ENCODE results near the gene RPTOR.

Gene RPTOR

DNA sequence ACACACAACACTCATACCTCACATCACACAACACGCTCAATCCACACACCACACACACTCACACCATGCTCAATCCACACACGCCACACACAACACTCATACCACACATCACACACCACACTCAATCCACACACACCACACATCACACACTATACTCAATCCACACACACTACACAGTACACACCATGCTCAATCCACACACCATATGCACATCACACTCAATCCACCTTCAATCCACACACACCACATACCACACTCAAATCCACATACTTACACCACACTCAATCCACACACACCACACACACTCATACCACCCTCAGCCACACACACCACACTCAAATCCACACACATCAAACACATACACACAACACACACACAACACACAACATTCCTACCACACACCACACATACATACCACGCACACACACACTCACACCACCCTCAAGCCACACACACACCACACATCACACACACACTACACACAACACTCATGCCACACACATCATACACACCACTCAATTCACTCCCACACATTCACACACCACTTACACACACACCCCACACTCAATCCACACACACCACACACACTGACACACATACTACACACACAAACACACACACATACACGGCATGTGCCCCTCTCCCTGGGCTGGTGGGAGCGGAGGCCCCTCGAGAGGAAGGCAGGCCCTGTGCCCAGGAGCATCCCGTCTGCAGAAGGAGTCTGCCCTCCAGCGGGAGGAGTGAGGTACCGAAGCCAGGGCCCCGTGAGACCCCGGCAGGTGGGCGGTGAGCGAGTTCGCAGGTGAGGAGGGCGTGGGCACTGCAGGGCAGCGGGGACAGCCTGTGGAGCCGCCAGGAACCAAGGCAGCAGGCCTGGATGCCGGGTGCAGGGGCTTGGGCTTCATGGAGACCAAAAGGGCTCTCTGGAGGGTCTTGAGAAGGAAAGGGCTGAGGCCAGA lies 33.1 kb upstream of the RPTOR start:
- FAIRE-seq = peak; percentile 85
- no peak for TF ChIP-seq TAF1 (IDR thresholded peaks at IDR 0.05; ENCODE audit: low read depth, low read length)
- no peak for TF ChIP-seq POLR2A (IDR thresholded peaks at IDR 0.05; ENCODE audit: low read depth, low read length)
- TF ChIP-seq SPI1 (IDR thresholded peaks at IDR 0.05; ENCODE audit: low read depth, low read length) = no peak
- TF ChIP-seq POU2F2 (IDR thresholded peaks at IDR 0.05; ENCODE audit: low read depth, low read length) = no peak
- no peak for TF ChIP-seq PAX5 (IDR thresholded peaks at IDR 0.05; ENCODE audit: insufficient read depth, low read length, severe bottlenecking)
- no peak for TF ChIP-seq POLR2AphosphoS5 (IDR thresholded peaks at IDR 0.05; ENCODE audit: low read depth, low read length)
- DNase-seq (ENCODE audit: insufficient read length, low spot score) = no peak

DNA sequence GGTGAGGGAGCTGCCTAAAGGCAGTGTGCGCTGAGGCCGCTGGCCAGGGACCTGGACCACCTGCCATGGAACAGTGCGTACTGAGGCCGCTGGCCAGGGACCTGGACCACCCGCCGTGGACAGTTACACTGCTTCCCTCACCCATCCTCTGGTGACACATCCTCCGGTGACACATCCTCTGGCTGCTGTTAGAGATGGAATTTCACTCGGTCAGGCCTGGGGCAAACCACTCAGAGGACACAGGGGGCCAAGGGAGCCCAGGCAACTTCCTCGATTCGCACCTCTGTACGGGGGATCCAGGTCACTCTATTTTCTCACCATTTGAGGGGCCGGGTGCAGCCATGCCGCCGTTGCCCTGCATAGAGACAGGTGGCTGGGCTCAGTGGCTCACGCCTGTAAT lies 32.4 kb upstream of the RPTOR start:
- DNase-seq (ENCODE audit: insufficient read length, low spot score) (no peak), FAIRE-seq (no peak)
- TF ChIP-seq PAX5 (IDR thresholded peaks at IDR 0.05; ENCODE audit: insufficient read depth, low read length, severe bottlenecking) = no peak
- no peak for TF ChIP-seq TAF1 (IDR thresholded peaks at IDR 0.05; ENCODE audit: low read depth, low read length)
- no peak for TF ChIP-seq POLR2A (IDR thresholded peaks at IDR 0.05; ENCODE audit: low read depth, low read length)
- TF ChIP-seq SPI1 (IDR thresholded peaks at IDR 0.05; ENCODE audit: low read depth, low read length) = no peak
- TF ChIP-seq POU2F2 (IDR thresholded peaks at IDR 0.05; ENCODE audit: low read depth, low read length) = no peak
- no peak for TF ChIP-seq POLR2AphosphoS5 (IDR thresholded peaks at IDR 0.05; ENCODE audit: low read depth, low read length)

DNA sequence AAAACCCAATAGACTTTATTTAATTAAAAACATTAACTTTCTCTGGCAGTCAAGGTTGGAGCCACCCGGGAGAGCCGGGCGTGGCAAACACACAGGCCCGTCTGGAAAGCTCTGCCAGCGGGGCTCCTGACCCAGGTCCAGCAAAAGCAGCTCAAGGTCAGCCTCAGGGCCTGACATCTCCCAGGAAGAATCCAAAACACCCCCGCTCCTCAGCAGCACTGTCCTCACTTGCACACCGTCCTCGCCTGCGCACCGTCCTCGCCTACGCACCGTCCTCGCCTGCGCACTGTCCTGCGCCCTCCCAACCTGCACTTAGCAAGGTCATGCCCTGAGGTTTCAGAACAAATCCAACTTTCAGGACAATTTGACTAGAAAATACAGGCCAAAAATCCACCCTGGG lies 31.4 kb upstream of the RPTOR start:
- no peak for FAIRE-seq

DNA sequence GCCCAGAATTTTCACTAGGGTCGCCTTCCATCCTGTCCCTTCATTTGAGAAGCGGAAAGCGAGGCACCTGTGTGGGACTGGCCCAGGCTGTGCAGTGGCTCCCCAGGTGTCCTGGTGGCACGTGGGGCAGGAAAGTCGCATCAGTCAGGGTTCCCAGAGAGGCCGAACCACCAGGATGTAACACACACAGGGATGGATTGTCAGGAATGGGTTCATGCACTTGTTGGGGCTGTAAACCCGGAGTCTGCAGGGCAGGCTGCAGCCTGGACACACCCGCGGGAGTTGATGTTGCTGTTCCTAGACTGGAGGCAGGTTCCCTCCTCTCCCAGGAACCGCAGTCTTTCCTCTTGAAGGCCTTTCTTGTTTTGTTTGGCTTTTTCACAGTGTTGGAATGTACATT lies 30.7 kb upstream of the RPTOR start:
- no peak for FAIRE-seq
- no peak for TF ChIP-seq TAF1 (IDR thresholded peaks at IDR 0.05; ENCODE audit: low read depth, low read length)
- TF ChIP-seq POLR2A (IDR thresholded peaks at IDR 0.05; ENCODE audit: low read depth, low read length) = no peak
- no peak for TF ChIP-seq SPI1 (IDR thresholded peaks at IDR 0.05; ENCODE audit: low read depth, low read length)
- TF ChIP-seq POU2F2 (IDR thresholded peaks at IDR 0.05; ENCODE audit: low read depth, low read length) = no peak
- no peak for TF ChIP-seq POLR2AphosphoS5 (IDR thresholded peaks at IDR 0.05; ENCODE audit: low read depth, low read length)
- TF ChIP-seq PAX5 (IDR thresholded peaks at IDR 0.05; ENCODE audit: insufficient read depth, low read length, severe bottlenecking) = no peak
- DNase-seq (ENCODE audit: insufficient read length, low spot score) = no peak

More for the DNA sequence above, 31.4 kb upstream of the RPTOR start:
- DNase-seq (ENCODE audit: insufficient read length, low spot score) = no peak
- TF ChIP-seq POU2F2 (IDR thresholded peaks at IDR 0.05; ENCODE audit: low read depth, low read length) = no peak
- no peak for TF ChIP-seq SPI1 (IDR thresholded peaks at IDR 0.05; ENCODE audit: low read depth, low read length)
- TF ChIP-seq TAF1 (IDR thresholded peaks at IDR 0.05; ENCODE audit: low read depth, low read length) = no peak
- TF ChIP-seq PAX5 (IDR thresholded peaks at IDR 0.05; ENCODE audit: insufficient read depth, low read length, severe bottlenecking) = no peak
- no peak for TF ChIP-seq POLR2AphosphoS5 (IDR thresholded peaks at IDR 0.05; ENCODE audit: low read depth, low read length)
- no peak for TF ChIP-seq POLR2A (IDR thresholded peaks at IDR 0.05; ENCODE audit: low read depth, low read length)

DNA sequence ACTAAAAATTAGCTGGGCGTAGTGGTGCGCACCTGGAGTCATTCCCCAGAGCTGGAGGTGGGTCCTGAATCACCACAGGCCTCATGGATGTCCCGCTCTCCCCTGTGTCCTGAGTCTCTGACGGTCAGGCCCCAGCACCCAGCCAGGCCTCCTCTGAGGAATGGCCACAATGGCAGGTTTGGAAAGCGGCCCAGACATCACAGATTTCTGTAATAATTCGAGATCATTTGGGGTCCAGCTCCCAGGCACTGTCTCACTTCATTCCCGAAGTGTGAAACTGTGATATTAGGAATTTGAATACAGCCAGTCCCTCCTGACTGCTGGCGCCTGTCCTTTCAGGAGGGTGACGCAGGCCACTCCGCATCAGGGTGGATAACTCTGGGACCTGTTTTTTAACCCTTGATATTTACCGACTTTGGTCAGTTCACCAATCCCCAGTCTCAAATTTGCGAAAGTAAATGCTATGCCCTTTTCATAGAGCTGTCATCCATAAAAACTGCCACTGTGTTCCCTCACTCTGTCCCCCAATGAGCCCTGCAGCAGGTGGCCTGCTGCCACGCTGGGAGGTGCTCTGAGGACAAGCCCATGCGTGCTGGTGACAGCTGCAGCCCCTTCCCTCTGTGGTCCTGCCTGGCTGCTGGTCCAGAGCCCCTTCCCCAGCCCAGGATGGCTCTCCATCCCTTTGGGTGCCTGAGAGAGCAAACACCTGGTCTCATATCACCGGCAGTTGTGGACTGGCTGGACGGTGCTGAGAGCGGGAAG lies 28.3 kb upstream of the RPTOR start:
- DNase-seq (ENCODE audit: insufficient read length, low spot score) (no peak), FAIRE-seq (no peak)
- TF ChIP-seq PAX5 (IDR thresholded peaks at IDR 0.05; ENCODE audit: insufficient read depth, low read length, severe bottlenecking) = no peak
- TF ChIP-seq POU2F2 (IDR thresholded peaks at IDR 0.05; ENCODE audit: low read depth, low read length) = no peak
- TF ChIP-seq POLR2AphosphoS5 (IDR thresholded peaks at IDR 0.05; ENCODE audit: low read depth, low read length) = no peak
- TF ChIP-seq TAF1 (IDR thresholded peaks at IDR 0.05; ENCODE audit: low read depth, low read length) = no peak
- TF ChIP-seq SPI1 (IDR thresholded peaks at IDR 0.05; ENCODE audit: low read depth, low read length) = no peak
- no peak for TF ChIP-seq POLR2A (IDR thresholded peaks at IDR 0.05; ENCODE audit: low read depth, low read length)

DNA sequence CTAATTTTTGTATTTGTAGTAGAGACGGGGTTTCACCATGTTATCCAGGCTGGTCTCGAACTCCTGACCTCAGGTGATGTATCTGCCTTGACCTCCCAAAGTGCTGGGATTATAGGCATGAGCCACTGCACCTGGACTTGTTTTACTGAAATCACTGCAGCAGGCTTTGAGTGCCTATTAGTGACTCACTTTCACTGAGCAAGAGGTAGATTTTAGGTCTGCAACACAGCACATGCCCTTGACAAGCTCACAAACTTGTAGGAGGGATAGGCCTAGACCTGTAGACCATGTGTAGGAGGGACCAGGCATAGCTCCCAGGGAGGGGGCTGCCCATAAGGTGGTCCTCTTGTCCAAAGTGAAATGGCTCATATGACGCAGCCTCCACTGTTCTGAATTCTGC lies 27.0 kb upstream of the RPTOR start:
- FAIRE-seq (no peak), DNase-seq (ENCODE audit: insufficient read length, low spot score) (no peak)

DNA sequence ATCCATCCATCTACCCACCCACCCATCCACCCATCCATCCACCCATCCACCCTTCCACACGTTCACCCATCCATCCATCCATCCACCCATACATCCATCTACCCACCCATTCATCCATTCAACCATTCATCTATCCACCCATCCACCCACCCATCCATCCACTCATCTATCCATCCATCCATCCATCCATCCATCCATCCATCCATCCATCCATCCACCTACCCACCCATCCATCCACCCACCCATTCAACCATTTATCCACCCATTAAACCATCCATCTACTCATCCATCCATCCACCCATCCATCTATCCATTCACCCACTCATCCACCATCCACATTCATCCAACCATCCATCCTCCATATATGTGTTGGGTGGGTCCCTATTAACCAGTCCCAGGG lies 26.2 kb upstream of the RPTOR start:
- TF ChIP-seq SPI1 (IDR thresholded peaks at IDR 0.05; ENCODE audit: low read depth, low read length) (no peak), POLR2A (IDR thresholded peaks at IDR 0.05; ENCODE audit: low read depth, low read length) (no peak), PAX5 (IDR thresholded peaks at IDR 0.05; ENCODE audit: insufficient read depth, low read length, severe bottlenecking) (no peak), POU2F2 (IDR thresholded peaks at IDR 0.05; ENCODE audit: low read depth, low read length) (no peak), TAF1 (IDR thresholded peaks at IDR 0.05; ENCODE audit: low read depth, low read length) (no peak), POLR2AphosphoS5 (IDR thresholded peaks at IDR 0.05; ENCODE audit: low read depth, low read length) (no peak)
- no peak for DNase-seq (ENCODE audit: insufficient read length, low spot score)
- FAIRE-seq = no peak

More for the DNA sequence above, 27.0 kb upstream of the RPTOR start:
- TF ChIP-seq POU2F2 (IDR thresholded peaks at IDR 0.05; ENCODE audit: low read depth, low read length) = no peak
- no peak for TF ChIP-seq SPI1 (IDR thresholded peaks at IDR 0.05; ENCODE audit: low read depth, low read length)
- no peak for TF ChIP-seq POLR2A (IDR thresholded peaks at IDR 0.05; ENCODE audit: low read depth, low read length)
- no peak for TF ChIP-seq PAX5 (IDR thresholded peaks at IDR 0.05; ENCODE audit: insufficient read depth, low read length, severe bottlenecking)
- no peak for TF ChIP-seq POLR2AphosphoS5 (IDR thresholded peaks at IDR 0.05; ENCODE audit: low read depth, low read length)
- no peak for TF ChIP-seq TAF1 (IDR thresholded peaks at IDR 0.05; ENCODE audit: low read depth, low read length)

DNA sequence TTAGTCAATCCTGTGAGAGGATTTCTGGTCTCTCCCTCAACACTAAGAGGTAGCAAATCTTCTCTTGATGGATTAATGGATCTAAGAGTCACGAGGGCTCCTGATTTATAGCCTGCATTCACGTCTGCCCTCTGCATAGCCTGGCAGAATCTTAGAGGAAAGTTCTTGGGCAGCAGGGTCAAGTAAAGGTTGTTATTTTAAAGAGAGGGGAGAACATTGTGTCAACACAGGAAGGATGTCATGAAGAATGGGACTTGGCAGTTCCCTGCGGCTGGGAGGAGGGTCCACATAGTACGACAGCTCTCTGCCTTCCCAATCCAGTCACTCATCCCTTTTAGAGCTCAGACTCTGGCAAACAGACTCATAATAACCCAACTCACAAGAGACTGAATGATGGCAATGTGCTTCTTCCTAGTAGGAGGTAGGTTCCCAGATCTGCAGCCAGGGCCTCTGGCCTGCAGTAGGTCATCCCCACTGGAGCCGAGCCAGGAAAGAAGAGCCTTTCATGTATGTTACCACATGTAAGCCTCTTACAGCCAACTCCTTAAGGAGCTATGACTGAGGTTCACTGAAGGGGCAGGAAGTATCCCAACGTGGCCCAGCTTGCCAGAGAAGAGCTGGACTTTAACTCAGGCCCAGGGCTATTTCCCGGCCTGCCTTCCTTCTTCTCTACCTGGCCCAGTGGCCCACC lies 25.4 kb upstream of the RPTOR start:
- no peak for TF ChIP-seq POLR2AphosphoS5 (IDR thresholded peaks at IDR 0.05; ENCODE audit: low read depth, low read length)
- TF ChIP-seq POLR2A (IDR thresholded peaks at IDR 0.05; ENCODE audit: low read depth, low read length) = no peak
- TF ChIP-seq TAF1 (IDR thresholded peaks at IDR 0.05; ENCODE audit: low read depth, low read length) = no peak
- no peak for TF ChIP-seq SPI1 (IDR thresholded peaks at IDR 0.05; ENCODE audit: low read depth, low read length)
- TF ChIP-seq PAX5 (IDR thresholded peaks at IDR 0.05; ENCODE audit: insufficient read depth, low read length, severe bottlenecking) = no peak
- TF ChIP-seq POU2F2 (IDR thresholded peaks at IDR 0.05; ENCODE audit: low read depth, low read length) = no peak
- DNase-seq (ENCODE audit: insufficient read length, low spot score) (no peak), FAIRE-seq (no peak)

Data from GM12891 (cell line).